Stimulated activated CD4-positive, alpha-beta T cell treated with anti-CD3 and anti-CD28 coated beads, Interleukin-2, amount 100 ng/mL, for 4 hours (primary cell): ENCODE measurements around the gene OSBPL2.

Experiments used
- DNase-seq: peaks from one replicate; pipeline ENCODE4 v3.0.0-alpha.2; 2020; ENCODE audit warnings: low read depth

OSBPL2 gene

DNA sequence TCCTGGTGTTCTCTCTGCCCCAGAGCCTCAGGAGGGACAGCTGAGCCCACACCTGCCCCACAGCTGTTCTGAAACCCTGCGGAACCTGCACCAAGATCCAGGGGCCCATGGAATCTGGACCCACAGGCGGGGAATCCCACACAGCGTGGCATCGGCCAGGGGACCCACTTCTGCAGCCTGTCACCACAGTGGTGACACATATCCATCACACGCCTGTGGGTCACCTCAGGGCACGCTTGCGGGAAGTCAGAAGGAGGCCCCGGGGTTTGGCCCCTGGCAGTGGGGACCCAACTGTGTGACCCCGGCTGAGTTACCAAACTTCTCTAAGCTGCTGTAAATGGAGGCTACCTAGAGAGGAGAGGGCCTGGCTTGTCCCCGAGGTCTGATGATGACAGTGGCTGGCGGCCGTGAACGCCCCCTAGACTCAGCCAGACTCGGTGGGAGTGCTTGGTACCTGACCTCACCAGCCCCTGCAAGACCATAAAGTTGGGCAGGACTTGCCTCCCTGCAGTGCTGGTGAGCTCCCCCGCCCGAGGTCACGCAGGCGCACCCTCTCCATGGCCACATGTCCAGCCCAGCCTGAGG lies 16.0 kb upstream of the OSBPL2 start:
- DNase-seq: no peak

GRCh38 chr20:62222972-62223371 lies 15.3 kb upstream of the OSBPL2 start:
- no peak for DNase-seq

DNA sequence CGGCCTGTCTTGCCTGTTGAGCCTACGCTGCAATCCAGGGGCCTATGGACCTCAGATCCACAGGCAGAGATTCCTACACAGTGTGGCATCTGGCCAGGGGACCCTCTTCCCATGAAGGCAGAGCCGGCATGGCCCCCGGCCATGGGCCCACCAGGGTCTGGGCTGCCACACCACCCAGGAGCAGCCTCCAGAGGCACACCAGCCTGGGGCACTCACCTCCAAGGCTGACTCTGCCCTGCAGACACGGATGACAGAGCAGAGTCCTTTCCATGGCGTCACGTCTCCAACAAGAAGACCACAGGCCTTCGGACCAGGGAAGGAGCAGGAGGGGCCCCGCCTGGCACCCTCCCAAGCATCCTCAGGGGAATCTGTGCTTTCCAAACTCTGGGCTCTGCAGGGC lies 14.8 kb upstream of the OSBPL2 start:
- no peak for DNase-seq

DNA sequence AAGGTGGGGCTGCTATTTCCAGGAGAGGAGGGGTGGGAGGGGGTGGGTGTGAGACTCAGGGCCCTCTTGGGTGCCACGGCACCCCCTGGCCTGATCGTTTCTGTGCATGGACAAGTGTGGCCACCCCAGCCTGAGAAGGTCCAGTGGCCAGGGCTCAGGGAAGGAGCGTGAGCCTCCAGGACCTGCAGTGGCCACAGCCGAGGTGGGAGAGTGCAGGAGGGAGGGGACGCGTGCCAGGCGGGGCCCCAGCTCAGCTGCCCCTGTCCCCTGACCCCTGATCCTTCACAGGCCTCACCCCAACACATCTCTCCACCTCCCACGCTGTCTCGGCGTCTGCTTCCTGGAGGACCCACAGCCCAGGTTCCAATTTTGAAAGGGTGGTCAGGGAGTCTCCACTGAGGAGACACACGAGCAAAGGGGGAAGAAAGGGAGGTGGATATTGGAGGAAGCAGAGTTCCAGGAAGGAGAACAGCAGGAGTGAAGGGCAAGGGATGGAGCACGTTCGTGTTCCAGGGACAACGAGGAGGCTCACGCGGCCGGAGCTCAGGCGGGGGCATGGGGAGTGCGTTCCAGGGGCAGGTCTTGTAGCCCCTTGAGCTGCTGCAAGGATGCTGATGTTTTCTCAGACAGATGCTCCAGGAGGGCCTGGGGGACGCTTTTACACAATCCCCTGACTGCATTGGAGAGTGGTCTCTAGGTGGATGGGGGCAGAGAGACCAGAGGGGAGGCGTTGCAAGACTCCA lies 14.0 kb upstream of the OSBPL2 start:
- DNase-seq: no peak

DNA sequence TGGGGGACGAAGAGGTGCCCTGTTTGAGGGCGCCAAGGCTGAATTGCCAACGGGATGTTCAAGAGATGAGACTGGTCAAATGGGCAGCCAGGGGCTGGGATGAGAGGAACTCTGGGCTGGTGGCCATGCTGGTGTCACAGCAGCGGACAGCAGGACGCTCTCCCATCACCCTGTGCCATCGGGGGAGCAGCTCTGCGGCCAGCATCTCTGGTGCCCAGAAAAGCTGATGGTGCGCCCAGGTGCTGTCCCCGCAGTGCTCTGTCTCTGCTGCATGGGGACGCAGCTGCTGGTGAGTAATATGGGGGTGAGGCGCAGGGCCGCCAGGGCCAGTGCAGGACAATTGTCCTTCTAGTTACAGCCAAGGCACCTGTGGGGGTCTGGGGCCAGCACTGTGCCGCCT lies 13.3 kb upstream of the OSBPL2 start:
- DNase-seq: no peak

GRCh38 chr20:62225820-62226635 lies 12.3 kb upstream of the OSBPL2 start:
- no peak for DNase-seq

- no peak for DNase-seq
Measured at GRCh38 chr20:62226707-62227590, 11.4 kb upstream of the OSBPL2 start.

DNA sequence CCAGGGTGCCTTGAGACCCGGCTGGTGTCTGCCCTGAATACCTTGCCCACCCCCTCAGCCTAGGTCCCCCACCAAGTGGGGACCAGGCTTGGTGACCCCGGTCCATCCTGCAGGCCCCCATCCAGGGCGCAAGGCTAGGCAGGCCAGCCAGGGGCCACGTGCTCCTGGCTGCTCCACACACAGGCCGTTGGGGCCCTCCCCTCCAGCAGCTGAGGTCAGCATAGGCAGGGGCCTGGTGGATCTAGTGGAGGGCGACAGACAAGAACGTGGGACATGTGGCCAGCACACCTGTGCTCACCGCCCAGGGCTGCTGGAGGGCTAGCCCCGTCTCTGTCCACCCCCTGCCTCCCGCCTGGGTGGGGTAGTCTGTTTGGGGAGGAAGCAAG lies 10.7 kb upstream of the OSBPL2 start:
- DNase-seq: no peak

GRCh38 chr20:62227977-62228958 lies 10.1 kb upstream of the OSBPL2 start:
- no peak for DNase-seq

GRCh38 chr20:62228982-62229545 lies 9.3 kb upstream of the OSBPL2 start:
- no peak for DNase-seq

- no peak for DNase-seq
Measured at GRCh38 chr20:62229667-62230066, 8.7 kb upstream of the OSBPL2 start.

DNA sequence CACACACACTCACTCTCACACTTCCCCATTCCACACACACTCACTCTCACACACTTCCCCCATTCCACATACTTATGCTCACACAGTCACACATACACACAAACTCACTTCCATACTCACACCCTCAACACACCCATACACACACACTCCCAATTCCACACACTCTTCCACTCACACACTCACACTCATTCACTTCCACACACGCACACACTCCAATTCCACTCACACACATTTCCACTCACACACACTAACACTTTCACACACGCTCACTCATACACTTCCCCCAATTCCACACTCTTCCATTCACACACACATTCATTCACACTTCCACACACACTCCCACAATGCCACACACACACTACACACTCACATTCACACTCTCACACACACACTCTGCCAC lies 8.0 kb upstream of the OSBPL2 start:
- DNase-seq: no peak

- DNase-seq: no peak
Measured at GRCh38 chr20:62230696-62231095, 7.6 kb upstream of the OSBPL2 start.

DNA sequence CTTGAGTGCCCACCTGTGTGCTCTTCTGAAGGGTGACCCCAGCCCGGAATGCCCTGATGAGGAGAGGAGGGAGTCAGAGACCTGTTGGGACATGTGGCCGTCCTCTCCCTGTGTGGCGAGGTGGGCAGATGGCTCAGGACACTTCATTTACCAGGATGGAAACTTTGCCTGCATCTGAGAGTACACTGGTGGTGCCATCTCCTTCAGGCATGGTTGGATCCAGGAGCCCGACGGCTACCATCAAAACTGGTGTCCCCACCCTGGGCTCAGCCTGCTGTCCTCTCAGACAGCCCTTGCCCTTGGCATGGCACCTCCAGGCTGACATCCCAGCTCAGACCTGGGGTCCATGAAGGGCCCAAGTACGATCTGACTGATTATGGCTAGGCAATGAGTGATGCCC lies 7.0 kb upstream of the OSBPL2 start:
- DNase-seq: no peak

GRCh38 chr20:62232194-62232593 lies 6.1 kb upstream of the OSBPL2 start:
- DNase-seq: no peak

GRCh38 chr20:62232770-62233645 lies 5.3 kb upstream of the OSBPL2 start:
- no peak for DNase-seq

DNA sequence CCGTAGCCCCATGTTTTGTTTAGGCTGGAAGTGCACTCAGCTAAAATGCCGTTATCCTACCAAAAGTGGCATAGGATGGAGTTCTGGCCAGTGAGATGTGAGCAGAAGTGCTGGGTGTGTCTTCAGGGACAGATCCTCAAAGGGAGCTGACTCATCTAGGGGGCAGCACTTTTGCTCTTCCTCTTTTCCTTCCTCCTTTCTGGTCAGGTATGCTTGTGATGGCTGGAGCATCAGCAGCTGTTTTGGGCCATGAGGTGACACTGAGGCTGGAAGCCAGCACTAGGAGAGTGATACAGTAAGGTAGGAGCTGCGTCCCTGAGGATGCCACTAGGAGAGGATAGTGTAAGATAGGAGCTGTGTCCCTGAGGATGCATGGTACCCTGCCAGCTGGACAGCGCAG lies 4.6 kb upstream of the OSBPL2 start:
- no peak for DNase-seq

GRCh38 chr20:62234339-62234738 lies 4.0 kb upstream of the OSBPL2 start:
- DNase-seq: no peak

- no peak for DNase-seq
Measured at GRCh38 chr20:62235001-62235776, 3.1 kb upstream of the OSBPL2 start.
